ENCODE measurements around the gene OR52I1.

Gene OR52I1

GRCh38 chr11:4639931-4640330 lies 46.1 kb downstream of the OR52I1 start:
- no peak for TF ChIP-seq LEF1 (IDR thresholded peaks at IDR 0.05; ENCODE audit: borderline replicate concordance)
- TF ChIP-seq SUZ12 (IDR thresholded peaks at IDR 0.05) = no peak
- no peak for TF ChIP-seq L3MBTL2 (conservative IDR thresholded peaks at IDR 0.05)
- no peak for TF ChIP-seq FOXA1 (IDR thresholded peaks at IDR 0.05)
- TF ChIP-seq ARNT (IDR thresholded peaks at IDR 0.05) = no peak
- TF ChIP-seq SP1 (IDR thresholded peaks at IDR 0.05) = no peak
- no peak for TF ChIP-seq TARDBP (IDR thresholded peaks at IDR 0.05)
- TF ChIP-seq HDGF (IDR thresholded peaks at IDR 0.05; ENCODE audit: borderline replicate concordance) = no peak
- TF ChIP-seq ZNF384 (IDR thresholded peaks at IDR 0.05) = no peak
- ChIA-PET POLR2A (no interaction called here), CTCF (no interaction called here)
- no peak for DNase-seq (ENCODE audit: extremely low spot score)

- TF ChIP-seq ELF4 (IDR thresholded peaks at IDR 0.05) (no peak), ZNF384 (IDR thresholded peaks at IDR 0.05) (no peak), SP1 (IDR thresholded peaks at IDR 0.05) (no peak), FOXM1 (IDR thresholded peaks at IDR 0.05; ENCODE audit: borderline replicate concordance) (no peak), LEF1 (IDR thresholded peaks at IDR 0.05; ENCODE audit: borderline replicate concordance) (no peak), ARNT (IDR thresholded peaks at IDR 0.05) (no peak), BHLHE40 (IDR thresholded peaks at IDR 0.05; ENCODE audit: borderline replicate concordance) (no peak), PKNOX1 (IDR thresholded peaks at IDR 0.05) (no peak)
- no peak for DNase-seq (ENCODE audit: extremely low spot score)
- ChIA-PET CTCF (no interaction called here), POLR2A (no interaction called here)
These were observed 47.7 kb downstream of the OR52I1 start for GRCh38 chr11:4641501-4641900.

- DNase-seq (ENCODE audit: extremely low spot score) = no peak
- CTCF ChIA-PET = no interaction called here
- TF ChIP-seq LEF1 (IDR thresholded peaks at IDR 0.05; ENCODE audit: borderline replicate concordance) = no peak
- TF ChIP-seq SP1 (IDR thresholded peaks at IDR 0.05) = no peak
- no peak for TF ChIP-seq FOXM1 (IDR thresholded peaks at IDR 0.05; ENCODE audit: borderline replicate concordance)
- no peak for TF ChIP-seq BHLHE40 (IDR thresholded peaks at IDR 0.05; ENCODE audit: borderline replicate concordance)
- no peak for TF ChIP-seq FOXA1 (IDR thresholded peaks at IDR 0.05)
- no peak for TF ChIP-seq ARNT (IDR thresholded peaks at IDR 0.05)
- no peak for TF ChIP-seq L3MBTL2 (conservative IDR thresholded peaks at IDR 0.05)
- no peak for TF ChIP-seq TARDBP (IDR thresholded peaks at IDR 0.05)
- no peak for TF ChIP-seq SUZ12 (IDR thresholded peaks at IDR 0.05)
- no peak for TF ChIP-seq ELF4 (IDR thresholded peaks at IDR 0.05)
- TF ChIP-seq ZNF384 (IDR thresholded peaks at IDR 0.05) = no peak
- TF ChIP-seq CTBP1 (IDR thresholded peaks at IDR 0.05; ENCODE audit: borderline replicate concordance) = no peak
- POLR2A ChIA-PET = no interaction called here
These were observed 48.2 kb downstream of the OR52I1 start for GRCh38 chr11:4642043-4642442.

GRCh38 chr11:4643076-4643475 lies 49.2 kb downstream of the OR52I1 start:
- CTCF ChIA-PET = no interaction called here
- no peak for TF ChIP-seq FOXK2 (IDR thresholded peaks at IDR 0.05)
- DNase-seq (ENCODE audit: extremely low spot score) = no peak
- POLR2A ChIA-PET = no interaction called here

GRCh38 chr11:4643682-4644081 lies 49.8 kb downstream of the OR52I1 start, which contains the start of gene OR51E1:
TSS of gene OR51E1 (plus strand) at chr11:4643982. CDS start at chr11:4652527, 8,545 bp downstream.
- ChIA-PET CTCF (no interaction called here), POLR2A (no interaction called here)
- DNase-seq (ENCODE audit: extremely low spot score) = no peak
- TF ChIP-seq LEF1 (IDR thresholded peaks at IDR 0.05; ENCODE audit: borderline replicate concordance) = no peak

- DNase-seq (ENCODE audit: extremely low spot score) = no peak
- TF ChIP-seq L3MBTL2 (conservative IDR thresholded peaks at IDR 0.05) (no peak), SP1 (IDR thresholded peaks at IDR 0.05) (no peak), FOXM1 (IDR thresholded peaks at IDR 0.05; ENCODE audit: borderline replicate concordance) (no peak), ARNT (IDR thresholded peaks at IDR 0.05) (no peak), HDGF (IDR thresholded peaks at IDR 0.05; ENCODE audit: borderline replicate concordance) (no peak), FOXK2 (IDR thresholded peaks at IDR 0.05) (no peak), NFRKB (IDR thresholded peaks at IDR 0.05) (no peak), LEF1 (IDR thresholded peaks at IDR 0.05; ENCODE audit: borderline replicate concordance) (no peak), ZNF384 (IDR thresholded peaks at IDR 0.05) (no peak), FOXA1 (IDR thresholded peaks at IDR 0.05) (no peak), ELF4 (IDR thresholded peaks at IDR 0.05) (no peak), CTBP1 (IDR thresholded peaks at IDR 0.05; ENCODE audit: borderline replicate concordance) (no peak), SUZ12 (IDR thresholded peaks at IDR 0.05) (no peak), PKNOX1 (IDR thresholded peaks at IDR 0.05) (no peak), BHLHE40 (IDR thresholded peaks at IDR 0.05; ENCODE audit: borderline replicate concordance) (no peak), TARDBP (IDR thresholded peaks at IDR 0.05) (no peak)
- CTCF ChIA-PET = no interaction called here
- POLR2A ChIA-PET = no interaction called here
These were observed 50.4 kb downstream of the OR52I1 start for GRCh38 chr11:4644233-4644632.
